SU-DHL-6 (cell line): ENCODE measurements around the gene SLC35C1.

Experiments used
- EZH2phosphoT487 ChIP-seq: fragments of 200-600 bp; sonication (generic), shearing (Covaris generic); conservative IDR thresholded peaks from 2 replicates; pipeline ENCODE4 v1.6.1; 2018; ENCODE audit warnings: mild to moderate bottlenecking, antibody characterized with exemption, low read length, moderate library complexity, mixed read lengths
- TF ChIP-seq, protein P1 (sequence below): fragments of 200-600 bp; sonication (generic); IDR thresholded peaks from one replicate; pipeline ENCODE4 v1.5.1; 2017; ENCODE audit warnings: antibody characterized with exemption, mild to moderate bottlenecking, low read length, moderate library complexity; ENCODE audit not compliant: insufficient read depth, poor library complexity, severe bottlenecking

DNA sequence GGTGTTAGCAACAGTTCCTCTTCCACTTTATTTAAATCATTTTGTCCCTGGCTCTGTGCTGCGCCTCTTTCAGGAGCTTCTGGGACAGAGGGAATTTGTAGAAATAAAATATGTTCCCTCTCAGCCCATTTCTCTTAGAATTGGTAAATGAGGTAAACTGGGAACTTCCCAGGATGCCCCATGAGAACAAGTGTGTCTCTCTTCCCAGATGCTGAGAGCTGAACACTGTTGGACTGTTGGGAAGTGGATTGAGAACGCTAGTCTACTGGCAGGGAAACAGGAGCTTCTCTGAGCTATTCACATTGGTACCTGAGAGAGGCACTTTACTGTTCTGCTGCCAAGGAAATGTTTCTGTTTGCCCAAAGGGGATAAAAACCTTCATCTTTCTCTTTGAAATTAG is 46.3 kb downstream of the SLC35C1 start:
- TF ChIP-seq, protein P1, sequence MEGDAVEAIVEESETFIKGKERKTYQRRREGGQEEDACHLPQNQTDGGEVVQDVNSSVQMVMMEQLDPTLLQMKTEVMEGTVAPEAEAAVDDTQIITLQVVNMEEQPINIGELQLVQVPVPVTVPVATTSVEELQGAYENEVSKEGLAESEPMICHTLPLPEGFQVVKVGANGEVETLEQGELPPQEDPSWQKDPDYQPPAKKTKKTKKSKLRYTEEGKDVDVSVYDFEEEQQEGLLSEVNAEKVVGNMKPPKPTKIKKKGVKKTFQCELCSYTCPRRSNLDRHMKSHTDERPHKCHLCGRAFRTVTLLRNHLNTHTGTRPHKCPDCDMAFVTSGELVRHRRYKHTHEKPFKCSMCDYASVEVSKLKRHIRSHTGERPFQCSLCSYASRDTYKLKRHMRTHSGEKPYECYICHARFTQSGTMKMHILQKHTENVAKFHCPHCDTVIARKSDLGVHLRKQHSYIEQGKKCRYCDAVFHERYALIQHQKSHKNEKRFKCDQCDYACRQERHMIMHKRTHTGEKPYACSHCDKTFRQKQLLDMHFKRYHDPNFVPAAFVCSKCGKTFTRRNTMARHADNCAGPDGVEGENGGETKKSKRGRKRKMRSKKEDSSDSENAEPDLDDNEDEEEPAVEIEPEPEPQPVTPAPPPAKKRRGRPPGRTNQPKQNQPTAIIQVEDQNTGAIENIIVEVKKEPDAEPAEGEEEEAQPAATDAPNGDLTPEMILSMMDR = no peak
- no peak for TF ChIP-seq EZH2phosphoT487
